SU-DHL-6 (cell line): Measurements from ENCODE around the gene ISYNA1.

Experiments used
- H2AFZ ChIP-seq: fragments of 200-600 bp; sonication (generic); 2 replicates; pipeline ENCODE4 v1.6.1; 2014; ENCODE audit warnings: low read depth, mild to moderate bottlenecking, moderate library complexity, mixed read lengths, antibody characterized with exemption, low read length; ENCODE audit not compliant: severe bottlenecking
- H3F3A ChIP-seq: fragments of 200-600 bp; shearing (Covaris generic); 2 replicates; pipeline ENCODE4 v1.6.0; 2016; ENCODE audit warnings: antibody characterized with exemption, mild to moderate bottlenecking; ENCODE audit not compliant: insufficient read depth
- H3K27ac ChIP-seq: fragments of 200-600 bp; sonication (generic); 2 replicates; pipeline ENCODE4 v1.5.1; 2016; ENCODE audit warnings: low read depth, mild to moderate bottlenecking, low read length, moderate library complexity, mixed read lengths
- H3K27me3 ChIP-seq: fragments of 200-600 bp; sonication (generic), shearing (Covaris generic); 2 replicates; pipeline ENCODE4 v1.6.0; 2014; ENCODE audit warnings: mild to moderate bottlenecking, low read length
- H3K36me3 ChIP-seq: fragments of 200-600 bp; sonication (generic); 2 replicates; pipeline ENCODE4 v1.6.1; 2014; ENCODE audit warnings: mild to moderate bottlenecking, low read length, mixed read lengths
- H3K4me2 ChIP-seq: fragments of 300-600, 200-600 bp; shearing (Covaris generic), sonication (generic); 2 replicates; pipeline ENCODE4 v1.6.0; 2014; ENCODE audit warnings: low read length, low read depth, mild to moderate bottlenecking; ENCODE audit not compliant: poor library complexity, severe bottlenecking
- H3K4me3 ChIP-seq: fragments of 200-600 bp; sonication (generic); 2 replicates; pipeline ENCODE4 v1.5.1; 2014; ENCODE audit warnings: antibody characterized with exemption, low read length, mild to moderate bottlenecking, mixed read lengths; ENCODE audit not compliant: insufficient read depth, poor library complexity, severe bottlenecking
- H3K79me2 ChIP-seq: fragments of 200-600 bp; sonication (generic); 2 replicates; pipeline ENCODE4 v1.6.1; 2014; ENCODE audit warnings: mild to moderate bottlenecking, low read length, moderate library complexity; ENCODE audit not compliant: insufficient read depth
- H3K9ac ChIP-seq: fragments of 200-600 bp; sonication (generic); 2 replicates; pipeline ENCODE4 v1.7.0; 2014; ENCODE audit warnings: mild to moderate bottlenecking, low read length
- H3K9me2 ChIP-seq: fragments of 200-600 bp; sonication (generic); replicated peaks from 2 replicates; pipeline ENCODE4 v1.6.1; 2014; ENCODE audit warnings: low read length; ENCODE audit not compliant: insufficient read depth
- H3K9me3 ChIP-seq: fragments of 200-600 bp; sonication (generic); 2 replicates; pipeline ENCODE4 v1.6.1; 2014; ENCODE audit warnings: low read length, mixed read lengths; ENCODE audit not compliant: insufficient read depth
- H4K20me1 ChIP-seq: fragments of 200-600 bp; sonication (generic); 2 replicates; pipeline ENCODE4 v1.6.1; 2014; ENCODE audit warnings: low read depth, mild to moderate bottlenecking, antibody characterized with exemption, low read length, moderate library complexity, mixed read lengths
- CTCF ChIP-seq: fragments of 200-600 bp; sonication (generic); IDR thresholded peaks from one replicate; pipeline ENCODE4 v1.5.1; 2017; ENCODE audit warnings: antibody characterized with exemption, mild to moderate bottlenecking, low read length, moderate library complexity; ENCODE audit not compliant: insufficient read depth, poor library complexity, severe bottlenecking
- EZH2phosphoT487 ChIP-seq: fragments of 200-600 bp; sonication (generic), shearing (Covaris generic); conservative IDR thresholded peaks from 2 replicates; pipeline ENCODE4 v1.6.1; 2018; ENCODE audit warnings: mild to moderate bottlenecking, antibody characterized with exemption, low read length, moderate library complexity, mixed read lengths

ISYNA1 gene

DNA sequence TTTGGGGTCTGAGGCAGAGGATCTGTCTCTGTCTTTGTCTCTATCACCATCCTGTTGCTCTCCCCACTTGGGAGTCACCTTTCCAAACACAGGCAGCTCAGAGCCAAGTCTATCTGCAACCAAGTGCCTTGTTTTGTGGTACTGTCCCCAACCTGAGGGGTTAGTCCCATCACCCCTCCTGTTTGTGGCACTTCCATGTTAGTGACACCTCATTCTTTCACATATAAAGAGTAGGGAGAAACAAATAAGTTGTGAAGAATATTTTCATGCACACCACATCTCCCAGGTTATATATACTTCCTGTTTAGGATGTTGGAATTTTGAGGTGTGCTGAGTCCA lies 48.2 kb downstream of the ISYNA1 start:
- H3K9ac ChIP-seq = no peak overlapping the region
- no peak overlapping the region for H3K4me2 ChIP-seq
- no peak overlapping the region for H2AFZ ChIP-seq
- TF ChIP-seq CTCF = no peak
- TF ChIP-seq EZH2phosphoT487 = no peak
- H3K9me3 ChIP-seq = no peaks in the 10 kb centered on the region
- H3K27me3 ChIP-seq = no peaks in the 10 kb centered on the region
- H3K4me3 ChIP-seq = no peak overlapping the region
- H3K27ac ChIP-seq = no peak overlapping the region
- no peaks in the 10 kb centered on the region for H3K79me2 ChIP-seq
- no peaks in the 10 kb centered on the region for H3K36me3 ChIP-seq
- H4K20me1 ChIP-seq = no peaks in the 10 kb centered on the region
- H3F3A ChIP-seq = no peaks in the 10 kb centered on the region
- no peaks in the 10 kb centered on the region for H3K9me2 ChIP-seq

DNA sequence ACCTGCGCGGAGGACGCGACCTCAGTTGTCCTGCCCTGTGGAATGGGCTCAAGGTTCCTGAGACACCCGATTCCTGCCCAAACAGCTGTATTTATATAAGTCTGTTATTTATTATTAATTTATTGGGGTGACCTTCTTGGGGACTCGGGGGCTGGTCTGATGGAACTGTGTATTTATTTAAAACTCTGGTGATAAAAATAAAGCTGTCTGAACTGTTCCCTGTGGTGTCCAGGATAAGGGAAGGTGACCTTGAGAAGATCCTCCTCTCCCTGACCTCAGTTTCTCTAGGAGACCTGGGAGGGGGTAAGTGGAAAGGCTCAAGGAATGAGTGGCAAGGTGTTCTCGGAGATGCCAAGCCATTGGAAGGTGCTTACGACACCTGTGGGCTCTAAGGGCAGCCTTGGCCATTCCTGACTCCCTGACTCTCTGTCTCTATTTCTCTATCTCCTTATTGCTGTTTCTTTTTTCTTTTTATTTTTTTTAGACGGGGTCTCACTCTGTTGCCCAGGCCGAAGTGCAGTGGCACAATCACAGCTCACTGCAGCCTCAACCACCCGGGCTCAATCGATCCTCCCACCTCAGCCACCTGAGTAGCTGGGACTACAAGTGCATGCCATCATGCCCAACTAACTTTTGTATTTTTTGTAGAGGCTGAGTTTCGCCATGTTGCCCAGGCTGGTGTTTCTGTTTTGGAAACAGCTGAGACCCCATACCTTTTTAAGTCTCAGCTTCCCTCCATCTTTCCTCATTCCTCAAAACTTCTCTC lies 48.8 kb downstream of the ISYNA1 start:
- Histone ChIP-seq H3K79me2 (no peaks in the 10 kb centered on the region), H3F3A (no peaks in the 10 kb centered on the region), H3K9me3 (no peaks in the 10 kb centered on the region), H2AFZ (no peak overlapping the region), H3K9ac (no peak overlapping the region), H3K4me2 (peak overlapping the region; percentile 35), H3K27ac (no peak overlapping the region), H3K9me2 (no peaks in the 10 kb centered on the region), H4K20me1 (no peaks in the 10 kb centered on the region), H3K27me3 (no peaks in the 10 kb centered on the region), H3K4me3 (no peak overlapping the region), H3K36me3 (no peaks in the 10 kb centered on the region)
- TF ChIP-seq CTCF (no peak), EZH2phosphoT487 (no peak)

DNA sequence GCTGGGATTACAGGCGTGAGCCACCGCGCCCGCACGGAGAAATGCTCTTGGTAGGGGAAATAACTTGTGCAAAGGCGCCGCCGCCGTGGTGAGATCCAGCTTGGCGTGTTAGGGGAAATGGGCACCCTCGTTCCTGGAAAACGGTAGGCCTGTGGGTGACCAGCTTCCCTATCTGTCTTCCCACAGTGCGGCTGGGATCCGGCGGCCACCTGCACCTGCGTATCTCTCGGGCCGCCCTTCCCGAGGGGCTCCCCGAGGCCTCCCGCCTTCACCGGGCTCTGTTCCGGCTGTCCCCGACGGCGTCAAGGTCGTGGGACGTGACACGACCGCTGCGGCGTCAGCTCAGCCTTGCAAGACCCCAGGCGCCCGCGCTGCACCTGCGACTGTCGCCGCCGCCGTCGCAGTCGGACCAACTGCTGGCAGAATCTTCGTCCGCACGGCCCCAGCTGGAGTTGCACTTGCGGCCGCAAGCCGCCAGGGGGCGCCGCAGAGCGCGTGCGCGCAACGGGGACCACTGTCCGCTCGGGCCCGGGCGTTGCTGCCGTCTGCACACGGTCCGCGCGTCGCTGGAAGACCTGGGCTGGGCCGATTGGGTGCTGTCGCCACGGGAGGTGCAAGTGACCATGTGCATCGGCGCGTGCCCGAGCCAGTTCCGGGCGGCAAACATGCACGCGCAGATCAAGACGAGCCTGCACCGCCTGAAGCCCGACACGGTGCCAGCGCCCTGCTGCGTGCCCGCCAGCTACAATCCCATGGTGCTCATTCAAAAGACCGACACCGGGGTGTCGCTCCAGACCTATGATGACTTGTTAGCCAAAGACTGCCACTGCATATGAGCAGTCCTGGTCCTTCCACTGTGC lies 49.6 kb downstream of the ISYNA1 start:
- no peaks in the 10 kb centered on the region for H3K9me2 ChIP-seq
- no peak overlapping the region for H2AFZ ChIP-seq
- H3K27ac ChIP-seq = no peak overlapping the region
- H3F3A ChIP-seq = no peaks in the 10 kb centered on the region
- H3K9me3 ChIP-seq = no peaks in the 10 kb centered on the region
- no peaks in the 10 kb centered on the region for H3K27me3 ChIP-seq
- H3K4me2 ChIP-seq = peak overlapping the region; percentile 35
- no peak overlapping the region for H3K4me3 ChIP-seq
- no peaks in the 10 kb centered on the region for H4K20me1 ChIP-seq
- TF ChIP-seq EZH2phosphoT487 (no peak), CTCF (peak; percentile 91)
- H3K79me2 ChIP-seq = no peaks in the 10 kb centered on the region
- H3K36me3 ChIP-seq = no peaks in the 10 kb centered on the region
- H3K9ac ChIP-seq = no peak overlapping the region
